ENCODE data around the gene USP32. TPM values are rescaled to one million over a fixed set of nuclear protein-coding genes. Genes with fewer than 3 reads are reported as not detected.

The USP32 gene
- total RNA-seq, 3 donors from 2014 or later (not counting 1 experiment from before 2014, with no cell fraction given): 41.3 to 68.5 (median 41.7) TPM

- Histone ChIP-seq H3K4me1 (ENCODE audit: control insufficient read depth, insufficient read depth, low read length) (peaks cover 4% of the 10 kb centered on the region), H3K36me3 (ENCODE audit: control insufficient read depth, insufficient read depth, low read length) (no peaks in the 10 kb centered on the region), H3K9me3 (ENCODE audit: control insufficient read depth, insufficient read depth, low read length) (no peaks in the 10 kb centered on the region), H3K27me3 (ENCODE audit: control insufficient read depth, insufficient read depth, low read length) (no peaks in the 10 kb centered on the region), H3K27ac (ENCODE audit: low read length) (no peak overlapping the region), H3K4me3 (ENCODE audit: low read length) (no peak overlapping the region)
- no peak for TF ChIP-seq CTCF (IDR thresholded peaks at IDR 0.05)
- Mint-ChIP-seq H3K9me3 (no peaks in the 10 kb centered on the region), H3K4me1 (peaks cover 37 to 43% of the 10 kb centered on the region in 2 donors), H3K27me3 (ENCODE audit: low read depth in 2 of 2) (no peaks in the 10 kb centered on the region), H3K4me3 (no peak overlapping the region), H3K27ac (no peak overlapping the region), H3K36me3 (no peaks in the 10 kb centered on the region)
- DNase-seq: no peak
- no peak for ATAC-seq
- 98% methylated on average over 4 of the region's 4 CpGs for WGBS (ENCODE audit: insufficient coverage)
- intact Hi-C loops (cut with micrococcal nuclease): no loop called here
These were observed 39.4 kb downstream of the USP32 start for GRCh38 chr17:60352569-60352968.

- no peaks in the 10 kb centered on the region for H3K9me3 ChIP-seq (ENCODE audit: control insufficient read depth, insufficient read depth, low read length)
- ATAC-seq (no peak), DNase-seq (no peak)
- Mint-ChIP-seq H3K27me3 (ENCODE audit: low read depth in 2 of 2) (no peaks in the 10 kb centered on the region), H3K4me1 (peaks cover 36 to 41% of the 10 kb centered on the region in 2 donors), H3K36me3 (no peaks in the 10 kb centered on the region), H3K27ac (no peak overlapping the region), H3K4me3 (no peak overlapping the region), H3K9me3 (no peaks in the 10 kb centered on the region)
- TF ChIP-seq CTCF (IDR thresholded peaks at IDR 0.05): no peak
- H3K36me3 ChIP-seq (ENCODE audit: control insufficient read depth, insufficient read depth, low read length): no peaks in the 10 kb centered on the region
- intact Hi-C loops (cut with micrococcal nuclease): no loop called here
- no peaks in the 10 kb centered on the region for H3K27me3 ChIP-seq (ENCODE audit: control insufficient read depth, insufficient read depth, low read length)
- H3K4me3 ChIP-seq (ENCODE audit: low read length): no peak overlapping the region
- no peak overlapping the region for H3K27ac ChIP-seq (ENCODE audit: low read length)
- H3K4me1 ChIP-seq (ENCODE audit: control insufficient read depth, insufficient read depth, low read length): peaks cover 4% of the 10 kb centered on the region
- 100% methylated on average over 1 of the region's 3 CpGs for WGBS (ENCODE audit: insufficient coverage)
These were observed 39.9 kb downstream of the USP32 start for GRCh38 chr17:60352071-60352470.

- no peaks in the 10 kb centered on the region for H3K9me3 ChIP-seq (ENCODE audit: control insufficient read depth, insufficient read depth, low read length)
- no peaks in the 10 kb centered on the region for H3K27me3 ChIP-seq (ENCODE audit: control insufficient read depth, insufficient read depth, low read length)
- intact Hi-C loops (cut with micrococcal nuclease): no loop called here
- Mint-ChIP-seq H3K9me3 (no peaks in the 10 kb centered on the region), H3K27ac (no peak overlapping the region), H3K4me1 (peaks cover 34 to 38% of the 10 kb centered on the region in 2 donors), H3K36me3 (no peaks in the 10 kb centered on the region), H3K4me3 (no peak overlapping the region), H3K27me3 (ENCODE audit: low read depth in 2 of 2) (no peaks in the 10 kb centered on the region)
- 90% methylated on average over 11 of the region's 11 CpGs for WGBS (ENCODE audit: insufficient coverage)
- no peak for TF ChIP-seq CTCF (IDR thresholded peaks at IDR 0.05)
- peaks cover 4% of the 10 kb centered on the region for H3K4me1 ChIP-seq (ENCODE audit: control insufficient read depth, insufficient read depth, low read length)
- H3K36me3 ChIP-seq (ENCODE audit: control insufficient read depth, insufficient read depth, low read length): no peaks in the 10 kb centered on the region
- H3K27ac ChIP-seq (ENCODE audit: low read length): no peak overlapping the region
- ATAC-seq: no peak
- no peak for DNase-seq
- no peak overlapping the region for H3K4me3 ChIP-seq (ENCODE audit: low read length)
These were observed 40.8 kb downstream of the USP32 start for GRCh38 chr17:60351012-60351695.

- Histone ChIP-seq H3K9me3 (ENCODE audit: control insufficient read depth, insufficient read depth, low read length) (no peaks in the 10 kb centered on the region), H3K4me1 (ENCODE audit: control insufficient read depth, insufficient read depth, low read length) (no peaks in the 10 kb centered on the region), H3K27ac (ENCODE audit: low read length) (no peak overlapping the region), H3K4me3 (ENCODE audit: low read length) (no peak overlapping the region), H3K27me3 (ENCODE audit: control insufficient read depth, insufficient read depth, low read length) (no peaks in the 10 kb centered on the region), H3K36me3 (ENCODE audit: control insufficient read depth, insufficient read depth, low read length) (peaks cover 10% of the 10 kb centered on the region)
- no peaks in the 10 kb centered on the region for H3K27me3 Mint-ChIP-seq (ENCODE audit: low read depth in 2 of 2)
- no peak overlapping the region for H3K4me3 Mint-ChIP-seq
- no peak for TF ChIP-seq CTCF (IDR thresholded peaks at IDR 0.05)
- peaks cover 14 to 19% of the 10 kb centered on the region in 2 donors for H3K4me1 Mint-ChIP-seq
- no peaks in the 10 kb centered on the region for H3K9me3 Mint-ChIP-seq
- 97% methylated on average over 4 of the region's 5 CpGs for WGBS (ENCODE audit: insufficient coverage)
- no peak for ATAC-seq
- intact Hi-C loops (cut with micrococcal nuclease): no loop called here
- H3K36me3 Mint-ChIP-seq: no peaks in the 10 kb centered on the region
- DNase-seq: no peak
- H3K27ac Mint-ChIP-seq: no peak overlapping the region
These were observed 43.3 kb downstream of the USP32 start for GRCh38 chr17:60348616-60349015.
